ENCODE results near the gene ZFYVE28. TPM values are rescaled to one million over a fixed set of nuclear protein-coding genes. Genes with fewer than 3 reads are reported as not detected.

The ZFYVE28 gene
- total RNA-seq, 1 donor from 2014 or later = 5.9 TPM

DNA sequence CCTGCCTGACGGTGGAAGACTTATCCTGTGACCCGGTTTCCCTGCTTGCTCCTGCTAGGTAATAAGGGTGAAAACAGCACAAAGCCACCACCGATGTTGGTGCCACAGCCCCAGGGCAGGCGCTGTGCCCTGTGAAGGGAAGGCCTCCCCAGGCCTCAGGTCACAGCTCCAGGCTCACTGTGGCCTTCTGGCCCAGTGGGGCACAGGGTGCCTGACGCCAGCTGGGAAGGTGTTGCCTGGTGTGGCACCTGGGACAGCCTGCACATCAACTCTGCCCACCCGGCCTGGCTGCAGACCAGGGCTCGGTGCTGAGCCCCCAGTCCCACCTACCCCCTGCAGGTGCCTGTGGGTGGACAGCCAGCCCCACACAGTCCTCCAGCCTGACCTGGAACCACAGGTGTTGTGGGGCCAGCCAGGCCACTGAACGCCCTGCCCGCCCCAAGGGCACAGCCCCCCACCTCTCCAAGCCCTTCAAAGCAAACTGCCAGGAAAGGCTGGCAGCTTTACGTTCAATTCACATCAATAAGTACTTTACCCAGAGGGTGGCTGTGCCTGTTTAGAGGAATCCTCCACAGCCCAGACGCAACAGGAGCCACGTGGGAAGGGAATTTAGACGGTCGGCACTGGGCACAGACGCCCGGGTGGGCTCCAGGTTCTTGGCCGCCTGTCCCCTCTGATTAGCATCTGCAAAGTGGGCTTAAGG, 54.3 kb downstream of the ZFYVE28 start:
- H3K36me3 Mint-ChIP-seq (ENCODE audit: low read depth) = no peaks in the 10 kb centered on the region
- peaks cover 8% of the 10 kb centered on the region for H3K9me3 Mint-ChIP-seq
- H3K4me1 Mint-ChIP-seq = peaks cover 3% of the 10 kb centered on the region
- H3K27ac Mint-ChIP-seq = no peak overlapping the region
- no peaks in the 10 kb centered on the region for H3K27me3 Mint-ChIP-seq
- ATAC-seq (ENCODE audit: low read depth) (no peak), DNase-seq (no peak)
- H3K4me3 Mint-ChIP-seq = peak overlapping the region; percentile 69
- ChIA-PET POLR2A (interaction anchor here (0.7 kb wide), 1 partner anchor 105 kb away, joined by 3 read pairs; the partner anchor contains the start of gene RNF4), CTCF (no interaction called here)
- TF ChIP-seq, protein P1, sequence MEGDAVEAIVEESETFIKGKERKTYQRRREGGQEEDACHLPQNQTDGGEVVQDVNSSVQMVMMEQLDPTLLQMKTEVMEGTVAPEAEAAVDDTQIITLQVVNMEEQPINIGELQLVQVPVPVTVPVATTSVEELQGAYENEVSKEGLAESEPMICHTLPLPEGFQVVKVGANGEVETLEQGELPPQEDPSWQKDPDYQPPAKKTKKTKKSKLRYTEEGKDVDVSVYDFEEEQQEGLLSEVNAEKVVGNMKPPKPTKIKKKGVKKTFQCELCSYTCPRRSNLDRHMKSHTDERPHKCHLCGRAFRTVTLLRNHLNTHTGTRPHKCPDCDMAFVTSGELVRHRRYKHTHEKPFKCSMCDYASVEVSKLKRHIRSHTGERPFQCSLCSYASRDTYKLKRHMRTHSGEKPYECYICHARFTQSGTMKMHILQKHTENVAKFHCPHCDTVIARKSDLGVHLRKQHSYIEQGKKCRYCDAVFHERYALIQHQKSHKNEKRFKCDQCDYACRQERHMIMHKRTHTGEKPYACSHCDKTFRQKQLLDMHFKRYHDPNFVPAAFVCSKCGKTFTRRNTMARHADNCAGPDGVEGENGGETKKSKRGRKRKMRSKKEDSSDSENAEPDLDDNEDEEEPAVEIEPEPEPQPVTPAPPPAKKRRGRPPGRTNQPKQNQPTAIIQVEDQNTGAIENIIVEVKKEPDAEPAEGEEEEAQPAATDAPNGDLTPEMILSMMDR (IDR thresholded peaks at IDR 0.05) = no peak
- intact Hi-C loops (cut with micrococcal nuclease) = no loop called here

DNA sequence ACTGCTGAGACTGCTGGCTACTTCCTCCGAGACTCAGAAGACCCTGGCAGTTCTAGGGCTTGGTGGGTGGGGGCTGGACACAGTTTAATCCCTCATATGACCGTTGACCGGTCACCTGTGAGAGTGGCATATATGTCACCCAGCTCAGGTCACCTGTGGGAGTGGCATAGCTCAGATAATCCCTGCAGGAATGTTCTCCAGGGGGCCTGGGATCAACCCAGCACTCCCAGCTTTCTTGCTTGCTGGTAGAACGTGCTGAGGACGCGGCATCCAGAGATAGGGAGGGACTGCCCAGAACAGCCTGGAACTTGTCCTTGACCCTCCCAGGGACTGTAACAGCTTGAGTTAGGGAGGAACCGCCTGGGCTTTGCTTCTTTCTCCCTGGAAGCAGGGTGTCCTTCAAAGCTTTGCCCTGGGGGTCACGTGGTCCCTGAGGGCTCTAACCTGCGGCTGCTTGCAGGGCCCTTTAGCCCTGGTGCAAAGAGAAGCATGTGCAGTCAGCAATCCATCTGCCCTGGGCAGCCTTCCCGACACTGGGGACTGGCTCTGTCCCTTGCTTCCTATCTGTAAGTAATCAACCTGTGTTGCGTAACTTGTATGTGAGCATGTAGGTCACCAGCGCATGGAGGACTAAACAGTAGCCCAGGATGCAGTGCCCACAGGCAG, 55.3 kb downstream of the ZFYVE28 start:
- Mint-ChIP-seq H3K9me3 (no peaks in the 10 kb centered on the region), H3K36me3 (ENCODE audit: low read depth) (no peaks in the 10 kb centered on the region), H3K4me1 (peaks cover 3% of the 10 kb centered on the region), H3K27me3 (no peaks in the 10 kb centered on the region), H3K27ac (no peak overlapping the region), H3K4me3 (no peak overlapping the region)
- TF ChIP-seq, protein P1 (IDR thresholded peaks at IDR 0.05) = no peak
- intact Hi-C loops (cut with micrococcal nuclease) = no loop called here
- ChIA-PET CTCF (no interaction called here), POLR2A (no interaction called here)
- ATAC-seq (ENCODE audit: low read depth) (no peak), DNase-seq (no peak)

DNA sequence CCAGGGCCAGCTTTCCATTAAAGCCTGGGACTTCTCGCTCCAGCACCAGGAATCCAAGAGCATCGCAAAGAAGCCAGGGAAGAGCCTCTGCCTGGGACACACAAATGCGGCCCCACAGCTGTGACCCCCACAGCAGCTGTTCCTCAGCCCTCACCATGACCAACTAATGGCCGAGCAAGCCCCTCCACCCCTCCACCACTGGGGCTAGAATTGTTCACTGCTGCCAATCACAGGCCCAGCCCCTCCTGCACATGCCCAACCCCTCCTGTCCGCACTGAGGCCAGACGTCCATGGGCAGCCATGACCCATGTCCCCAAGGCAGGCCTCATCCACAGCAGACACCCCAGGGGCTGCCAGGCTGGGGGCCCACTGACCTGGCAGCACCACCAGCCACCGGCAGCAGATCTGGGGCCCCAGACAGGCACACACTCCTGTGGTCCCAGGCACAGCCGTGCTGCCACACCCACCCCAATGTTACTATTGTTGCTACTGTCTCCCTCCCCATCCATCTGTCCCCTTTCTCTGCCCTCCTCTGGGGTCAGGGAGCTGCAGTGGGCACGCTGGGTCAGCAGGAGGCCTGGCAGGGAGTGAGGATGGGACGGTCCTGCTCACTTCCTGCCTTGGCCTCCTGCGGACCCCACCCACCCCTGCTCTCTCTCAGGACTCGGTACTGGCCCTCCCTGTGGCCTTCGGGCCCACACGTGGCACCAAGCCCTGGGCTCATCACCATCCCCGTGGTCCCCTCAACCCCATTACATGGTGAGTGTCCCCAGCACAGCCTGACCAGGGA, 56.0 kb downstream of the ZFYVE28 start:
- ATAC-seq (ENCODE audit: low read depth) = no peak
- Mint-ChIP-seq H3K4me3 (no peak overlapping the region), H3K27me3 (no peaks in the 10 kb centered on the region), H3K9me3 (no peaks in the 10 kb centered on the region), H3K27ac (no peak overlapping the region), H3K4me1 (peaks cover 3% of the 10 kb centered on the region), H3K36me3 (ENCODE audit: low read depth) (no peaks in the 10 kb centered on the region)
- intact Hi-C loops (cut with micrococcal nuclease) = no loop called here
- ChIA-PET CTCF (no interaction called here), POLR2A (no interaction called here)
- no peak for DNase-seq
- TF ChIP-seq, protein P1 (IDR thresholded peaks at IDR 0.05) = no peak

DNA sequence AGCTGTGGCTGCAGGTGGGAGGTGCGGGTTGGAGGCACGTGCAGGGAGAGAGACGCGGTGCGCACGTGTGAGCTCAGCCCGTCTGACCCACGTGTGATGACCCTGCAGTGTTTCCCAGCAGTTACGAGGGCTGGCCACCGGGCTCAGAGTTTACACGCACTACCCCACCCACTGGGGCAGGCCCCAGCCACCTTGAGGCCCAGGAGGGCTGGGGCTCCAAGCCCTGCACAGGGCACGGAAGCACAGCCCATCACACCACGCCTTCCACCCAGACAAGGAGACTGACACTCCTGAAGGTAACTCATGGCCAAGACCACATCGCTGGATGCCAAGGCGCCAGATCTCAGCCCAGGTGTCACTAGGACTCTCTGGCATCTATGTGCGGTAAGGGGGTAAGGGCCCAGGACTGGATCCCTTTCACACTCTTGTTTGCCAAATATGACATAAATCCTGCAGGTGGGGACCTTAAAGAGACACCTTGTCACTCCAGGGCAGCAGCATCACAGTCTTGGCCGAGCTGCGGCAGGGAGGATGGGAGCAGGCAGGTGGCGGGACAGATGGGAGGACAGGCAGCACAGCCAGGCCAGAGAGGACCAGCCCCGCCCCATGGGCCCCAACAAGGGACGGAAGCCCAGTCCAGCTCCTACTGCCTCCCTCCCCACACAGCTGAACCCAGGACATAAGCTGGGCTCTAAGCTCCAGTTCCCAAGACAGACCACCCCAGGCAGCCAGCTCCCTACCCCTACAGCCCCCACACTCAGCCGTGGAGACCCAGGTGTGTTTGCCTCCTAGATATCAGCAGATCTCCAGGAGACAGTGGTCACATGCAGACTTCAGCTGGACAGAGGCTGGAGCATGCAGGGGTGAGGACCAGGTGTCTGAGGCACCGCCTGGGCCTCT, 56.8 kb downstream of the ZFYVE28 start:
- Mint-ChIP-seq H3K4me3 (no peak overlapping the region), H3K36me3 (ENCODE audit: low read depth) (no peaks in the 10 kb centered on the region), H3K4me1 (peaks cover 3% of the 10 kb centered on the region), H3K27ac (no peak overlapping the region), H3K9me3 (no peaks in the 10 kb centered on the region), H3K27me3 (no peaks in the 10 kb centered on the region)
- TF ChIP-seq, protein P1 (IDR thresholded peaks at IDR 0.05) = no peak
- ChIA-PET CTCF (no interaction called here), POLR2A (no interaction called here)
- ATAC-seq (ENCODE audit: low read depth) = no peak
- no peak for DNase-seq
- intact Hi-C loops (cut with micrococcal nuclease) = no loop called here

All from activated B cell treated with CpG ODN at 0.5 μM for 24 hours (primary cell).